ENCODE data around the gene COL12A1.

DNA sequence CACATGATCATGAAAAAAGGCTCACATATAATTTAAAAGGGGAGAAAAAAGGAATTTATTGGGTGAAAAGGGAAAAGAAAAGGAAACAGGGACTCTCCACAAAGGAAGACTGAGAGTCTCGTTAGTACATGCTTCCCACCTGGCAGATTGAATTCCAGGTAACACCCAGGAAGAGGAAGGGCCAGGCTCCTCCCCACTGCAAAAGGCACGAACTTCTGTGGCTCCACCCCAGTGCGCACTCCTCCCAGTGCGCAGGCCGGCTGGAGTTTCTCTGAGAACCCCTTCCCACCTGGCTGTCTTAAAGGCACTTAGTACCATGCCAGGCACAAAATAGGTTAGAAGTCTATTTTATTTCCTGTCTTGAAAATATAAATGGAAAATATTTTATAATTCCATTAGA is 129.8 kb downstream of the COL12A1 start:
- TF ChIP-seq EZH2phosphoT487 (IDR thresholded peaks at IDR 0.05; ENCODE audit: unreplicated experiment) (no peak), EZH2 (IDR thresholded peaks at IDR 0.05; ENCODE audit: low read depth, unreplicated experiment) (no peak), POLR2AphosphoS5 (IDR thresholded peaks at IDR 0.05; ENCODE audit: low read depth) (no peak), CREB1 (CRISPR knock-in tag; IDR thresholded peaks at IDR 0.05; ENCODE audit: low read depth) (no peak), STAT1 (IDR thresholded peaks at IDR 0.05; ENCODE audit: unreplicated experiment) (no peak), JUNB (IDR thresholded peaks at IDR 0.05; ENCODE audit: unreplicated experiment) (no peak), ZNF114 (CRISPR knock-in tag; IDR thresholded peaks at IDR 0.05) (no peak)
- TF ChIP-seq, protein P1, sequence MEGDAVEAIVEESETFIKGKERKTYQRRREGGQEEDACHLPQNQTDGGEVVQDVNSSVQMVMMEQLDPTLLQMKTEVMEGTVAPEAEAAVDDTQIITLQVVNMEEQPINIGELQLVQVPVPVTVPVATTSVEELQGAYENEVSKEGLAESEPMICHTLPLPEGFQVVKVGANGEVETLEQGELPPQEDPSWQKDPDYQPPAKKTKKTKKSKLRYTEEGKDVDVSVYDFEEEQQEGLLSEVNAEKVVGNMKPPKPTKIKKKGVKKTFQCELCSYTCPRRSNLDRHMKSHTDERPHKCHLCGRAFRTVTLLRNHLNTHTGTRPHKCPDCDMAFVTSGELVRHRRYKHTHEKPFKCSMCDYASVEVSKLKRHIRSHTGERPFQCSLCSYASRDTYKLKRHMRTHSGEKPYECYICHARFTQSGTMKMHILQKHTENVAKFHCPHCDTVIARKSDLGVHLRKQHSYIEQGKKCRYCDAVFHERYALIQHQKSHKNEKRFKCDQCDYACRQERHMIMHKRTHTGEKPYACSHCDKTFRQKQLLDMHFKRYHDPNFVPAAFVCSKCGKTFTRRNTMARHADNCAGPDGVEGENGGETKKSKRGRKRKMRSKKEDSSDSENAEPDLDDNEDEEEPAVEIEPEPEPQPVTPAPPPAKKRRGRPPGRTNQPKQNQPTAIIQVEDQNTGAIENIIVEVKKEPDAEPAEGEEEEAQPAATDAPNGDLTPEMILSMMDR (conservative IDR thresholded peaks at IDR 0.05; ENCODE audit: low read depth in 2 of 2), result no peak
- TF ChIP-seq, protein P2, sequence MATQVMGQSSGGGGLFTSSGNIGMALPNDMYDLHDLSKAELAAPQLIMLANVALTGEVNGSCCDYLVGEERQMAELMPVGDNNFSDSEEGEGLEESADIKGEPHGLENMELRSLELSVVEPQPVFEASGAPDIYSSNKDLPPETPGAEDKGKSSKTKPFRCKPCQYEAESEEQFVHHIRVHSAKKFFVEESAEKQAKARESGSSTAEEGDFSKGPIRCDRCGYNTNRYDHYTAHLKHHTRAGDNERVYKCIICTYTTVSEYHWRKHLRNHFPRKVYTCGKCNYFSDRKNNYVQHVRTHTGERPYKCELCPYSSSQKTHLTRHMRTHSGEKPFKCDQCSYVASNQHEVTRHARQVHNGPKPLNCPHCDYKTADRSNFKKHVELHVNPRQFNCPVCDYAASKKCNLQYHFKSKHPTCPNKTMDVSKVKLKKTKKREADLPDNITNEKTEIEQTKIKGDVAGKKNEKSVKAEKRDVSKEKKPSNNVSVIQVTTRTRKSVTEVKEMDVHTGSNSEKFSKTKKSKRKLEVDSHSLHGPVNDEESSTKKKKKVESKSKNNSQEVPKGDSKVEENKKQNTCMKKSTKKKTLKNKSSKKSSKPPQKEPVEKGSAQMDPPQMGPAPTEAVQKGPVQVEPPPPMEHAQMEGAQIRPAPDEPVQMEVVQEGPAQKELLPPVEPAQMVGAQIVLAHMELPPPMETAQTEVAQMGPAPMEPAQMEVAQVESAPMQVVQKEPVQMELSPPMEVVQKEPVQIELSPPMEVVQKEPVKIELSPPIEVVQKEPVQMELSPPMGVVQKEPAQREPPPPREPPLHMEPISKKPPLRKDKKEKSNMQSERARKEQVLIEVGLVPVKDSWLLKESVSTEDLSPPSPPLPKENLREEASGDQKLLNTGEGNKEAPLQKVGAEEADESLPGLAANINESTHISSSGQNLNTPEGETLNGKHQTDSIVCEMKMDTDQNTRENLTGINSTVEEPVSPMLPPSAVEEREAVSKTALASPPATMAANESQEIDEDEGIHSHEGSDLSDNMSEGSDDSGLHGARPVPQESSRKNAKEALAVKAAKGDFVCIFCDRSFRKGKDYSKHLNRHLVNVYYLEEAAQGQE (IDR thresholded peaks at IDR 0.05; ENCODE audit: unreplicated experiment), result no peak
- TF ChIP-seq, protein P3, sequence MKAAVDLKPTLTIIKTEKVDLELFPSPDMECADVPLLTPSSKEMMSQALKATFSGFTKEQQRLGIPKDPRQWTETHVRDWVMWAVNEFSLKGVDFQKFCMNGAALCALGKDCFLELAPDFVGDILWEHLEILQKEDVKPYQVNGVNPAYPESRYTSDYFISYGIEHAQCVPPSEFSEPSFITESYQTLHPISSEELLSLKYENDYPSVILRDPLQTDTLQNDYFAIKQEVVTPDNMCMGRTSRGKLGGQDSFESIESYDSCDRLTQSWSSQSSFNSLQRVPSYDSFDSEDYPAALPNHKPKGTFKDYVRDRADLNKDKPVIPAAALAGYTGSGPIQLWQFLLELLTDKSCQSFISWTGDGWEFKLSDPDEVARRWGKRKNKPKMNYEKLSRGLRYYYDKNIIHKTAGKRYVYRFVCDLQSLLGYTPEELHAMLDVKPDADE (IDR thresholded peaks at IDR 0.05), result no peak
- TF ChIP-seq, protein P4, sequence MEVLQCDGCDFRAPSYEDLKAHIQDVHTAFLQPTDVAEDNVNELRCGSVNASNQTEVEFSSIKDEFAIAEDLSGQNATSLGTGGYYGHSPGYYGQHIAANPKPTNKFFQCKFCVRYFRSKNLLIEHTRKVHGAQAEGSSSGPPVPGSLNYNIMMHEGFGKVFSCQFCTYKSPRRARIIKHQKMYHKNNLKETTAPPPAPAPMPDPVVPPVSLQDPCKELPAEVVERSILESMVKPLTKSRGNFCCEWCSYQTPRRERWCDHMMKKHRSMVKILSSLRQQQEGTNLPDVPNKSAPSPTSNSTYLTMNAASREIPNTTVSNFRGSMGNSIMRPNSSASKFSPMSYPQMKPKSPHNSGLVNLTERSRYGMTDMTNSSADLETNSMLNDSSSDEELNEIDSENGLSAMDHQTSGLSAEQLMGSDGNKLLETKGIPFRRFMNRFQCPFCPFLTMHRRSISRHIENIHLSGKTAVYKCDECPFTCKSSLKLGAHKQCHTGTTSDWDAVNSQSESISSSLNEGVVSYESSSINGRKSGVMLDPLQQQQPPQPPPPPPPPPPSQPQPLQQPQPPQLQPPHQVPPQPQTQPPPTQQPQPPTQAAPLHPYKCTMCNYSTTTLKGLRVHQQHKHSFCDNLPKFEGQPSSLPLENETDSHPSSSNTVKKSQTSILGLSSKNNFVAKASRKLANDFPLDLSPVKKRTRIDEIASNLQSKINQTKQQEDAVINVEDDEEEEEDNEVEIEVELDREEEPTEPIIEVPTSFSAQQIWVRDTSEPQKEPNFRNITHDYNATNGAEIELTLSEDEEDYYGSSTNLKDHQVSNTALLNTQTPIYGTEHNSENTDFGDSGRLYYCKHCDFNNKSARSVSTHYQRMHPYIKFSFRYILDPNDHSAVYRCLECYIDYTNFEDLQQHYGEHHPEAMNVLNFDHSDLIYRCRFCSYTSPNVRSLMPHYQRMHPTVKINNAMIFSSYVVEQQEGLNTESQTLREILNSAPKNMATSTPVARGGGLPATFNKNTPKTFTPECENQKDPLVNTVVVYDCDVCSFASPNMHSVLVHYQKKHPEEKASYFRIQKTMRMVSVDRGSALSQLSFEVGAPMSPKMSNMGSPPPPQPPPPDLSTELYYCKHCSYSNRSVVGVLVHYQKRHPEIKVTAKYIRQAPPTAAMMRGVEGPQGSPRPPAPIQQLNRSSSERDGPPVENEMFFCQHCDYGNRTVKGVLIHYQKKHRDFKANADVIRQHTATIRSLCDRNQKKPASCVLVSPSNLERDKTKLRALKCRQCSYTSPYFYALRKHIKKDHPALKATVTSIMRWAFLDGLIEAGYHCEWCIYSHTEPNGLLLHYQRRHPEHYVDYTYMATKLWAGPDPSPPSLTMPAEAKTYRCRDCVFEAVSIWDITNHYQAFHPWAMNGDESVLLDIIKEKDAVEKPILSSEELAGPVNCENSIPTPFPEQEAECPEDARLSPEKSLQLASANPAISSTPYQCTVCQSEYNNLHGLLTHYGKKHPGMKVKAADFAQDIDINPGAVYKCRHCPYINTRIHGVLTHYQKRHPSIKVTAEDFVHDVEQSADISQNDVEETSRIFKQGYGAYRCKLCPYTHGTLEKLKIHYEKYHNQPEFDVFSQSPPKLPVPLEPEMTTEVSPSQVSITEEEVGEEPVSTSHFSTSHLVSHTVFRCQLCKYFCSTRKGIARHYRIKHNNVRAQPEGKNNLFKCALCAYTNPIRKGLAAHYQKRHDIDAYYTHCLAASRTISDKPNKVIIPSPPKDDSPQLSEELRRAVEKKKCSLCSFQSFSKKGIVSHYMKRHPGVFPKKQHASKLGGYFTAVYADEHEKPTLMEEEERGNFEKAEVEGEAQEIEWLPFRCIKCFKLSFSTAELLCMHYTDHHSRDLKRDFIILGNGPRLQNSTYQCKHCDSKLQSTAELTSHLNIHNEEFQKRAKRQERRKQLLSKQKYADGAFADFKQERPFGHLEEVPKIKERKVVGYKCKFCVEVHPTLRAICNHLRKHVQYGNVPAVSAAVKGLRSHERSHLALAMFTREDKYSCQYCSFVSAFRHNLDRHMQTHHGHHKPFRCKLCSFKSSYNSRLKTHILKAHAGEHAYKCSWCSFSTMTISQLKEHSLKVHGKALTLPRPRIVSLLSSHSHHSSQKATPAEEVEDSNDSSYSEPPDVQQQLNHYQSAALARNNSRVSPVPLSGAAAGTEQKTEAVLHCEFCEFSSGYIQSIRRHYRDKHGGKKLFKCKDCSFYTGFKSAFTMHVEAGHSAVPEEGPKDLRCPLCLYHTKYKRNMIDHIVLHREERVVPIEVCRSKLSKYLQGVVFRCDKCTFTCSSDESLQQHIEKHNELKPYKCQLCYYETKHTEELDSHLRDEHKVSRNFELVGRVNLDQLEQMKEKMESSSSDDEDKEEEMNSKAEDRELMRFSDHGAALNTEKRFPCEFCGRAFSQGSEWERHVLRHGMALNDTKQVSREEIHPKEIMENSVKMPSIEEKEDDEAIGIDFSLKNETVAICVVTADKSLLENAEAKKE (CRISPR knock-in tag; IDR thresholded peaks at IDR 0.05), result no peak
